Panc1 (cell line): ENCODE measurements around the gene CDYL2. TPM values are rescaled to one million over a fixed set of nuclear protein-coding genes. Genes with fewer than 3 reads are reported as not detected.

Source experiments
- ATAC-seq: fragments of 200-7000 bp; cut with Tn5 transposase; 2 replicates; pipeline ENCODE4 v1.9.1; 2020; ENCODE audit warnings: mild to moderate bottlenecking, moderate library complexity
- BruUV-seq: library from RNA; stranded (reverse); fragments of 400-500 nt; replicated peaks from 2 replicates; lab custom pipeline; 2021; lab: Mats Ljungman, UMichigan
- CTCF ChIA-PET: fragments of 300-600 bp; sonication (Branson Sonifier 250); formaldehyde crosslinking; loops from one replicate; lab custom pipeline; 2022; ENCODE audit warnings: antibody characterized with exemption; lab: Charles Lee
- POLR2A ChIA-PET: fragments of 300-600 bp; sonication (Branson Sonifier 250); formaldehyde crosslinking; loops from one replicate; lab custom pipeline; 2022; ENCODE audit warnings: antibody characterized with exemption; lab: Charles Lee
- DNase-seq: peaks from one replicate; pipeline ENCODE4 v3.0.0-alpha.2; 2010; ENCODE audit warnings: low read depth, low spot score
- H3K27ac ChIP-seq: 2 replicates; pipeline ENCODE4 v1.5.1; 2011; ENCODE audit warnings: mild to moderate bottlenecking, low read length, inconsistent platforms
- H3K27me3 ChIP-seq: fragments of 200-500 bp; sonication (Bioruptor generic); 2 replicates; pipeline ENCODE4 v1.6.0; 2014; ENCODE audit warnings: low read length, inconsistent platforms; ENCODE audit not compliant: control insufficient read depth, insufficient read depth
- H3K36me3 ChIP-seq: fragments of 200-500 bp; sonication (Bioruptor generic); 2 replicates; pipeline ENCODE4 v1.5.1; 2014; ENCODE audit warnings: inconsistent platforms, mild to moderate bottlenecking, low read length, moderate library complexity; ENCODE audit not compliant: control insufficient read depth, insufficient read depth
- H3K4me1 ChIP-seq: 2 replicates; pipeline ENCODE4 v1.5.1; 2011; ENCODE audit warnings: inconsistent platforms, mild to moderate bottlenecking, low read length, moderate library complexity; ENCODE audit not compliant: control insufficient read depth, insufficient read depth
- H3K4me3 ChIP-seq, 2 experiments: 2 replicates each; pipeline ENCODE4 v1.5.1; 2011 to 2012; ENCODE audit warnings: low read depth in 2 of 2, low read length in 2 of 2, mild to moderate bottlenecking in 2 of 2, inconsistent platforms in 1 of 2, moderate library complexity in 1 of 2
- H3K9me3 ChIP-seq: fragments of 200-500 bp; sonication (Bioruptor generic); 2 replicates; pipeline ENCODE4 v1.5.1; 2014; ENCODE audit warnings: low read depth, mild to moderate bottlenecking, inconsistent platforms, low read length, moderate library complexity; ENCODE audit not compliant: control insufficient read depth, insufficient read depth
- POLR2AphosphoS5 ChIP-seq: IDR thresholded peaks from 2 replicates; pipeline ENCODE4 v1.6.1; 2012; ENCODE audit warnings: mild to moderate bottlenecking, low read depth, low read length, moderate library complexity
- SIN3A ChIP-seq: IDR thresholded peaks from 2 replicates; pipeline ENCODE4 v1.6.1; 2012; ENCODE audit warnings: low read depth, mild to moderate bottlenecking, low read length, moderate library complexity, borderline replicate concordance; ENCODE audit not compliant: insufficient read depth
- TCF7L2 ChIP-seq: IDR thresholded peaks from 2 replicates; pipeline ENCODE4 v1.6.1; 2011; ENCODE audit warnings: mild to moderate bottlenecking, low read depth, low read length, inconsistent platforms
- in situ Hi-C: cut with HindIII; loops from 2 replicates; pipeline ENCODE4 v1.10.0; 2016; ENCODE audit warnings: low sequenced_read_pairs, low pct_unique_long_range_greater_than_20kb
- intact Hi-C: fragments of 100-400 bp; cut with micrococcal nuclease; formaldehyde crosslinking; loops from one replicate; pipeline ENCODE4 v1.10.0; 2022; ENCODE audit not compliant: unreplicated experiment
- total RNA-seq: library from RNA; stranded (reverse); gene quantifications from one replicate; pipeline ENCODE4 v1.2.1, GENCODE V29; 2021; ENCODE audit not compliant: unreplicated experiment
- TF ChIP-seq, protein P1 (sequence below): fragments of 450-650 bp; IDR thresholded peaks from 2 replicates; pipeline ENCODE4 v1.5.1; 2017; ENCODE audit warnings: mild to moderate bottlenecking
- TF ChIP-seq, protein P2 (sequence below), 2 experiments: IDR thresholded peaks; 2 replicates each; pipeline ENCODE4 v1.6.1; 2011 to 2012; ENCODE audit warnings: low read depth in 2 of 2, control low read depth in 1 of 2, low read length in 1 of 2, mild to moderate bottlenecking in 1 of 2, moderate library complexity in 1 of 2; ENCODE audit not compliant: insufficient read depth in 1 of 2

The CDYL2 gene
- total RNA-seq, 1 experiment from 2014 or later: 6.1 TPM

- Histone ChIP-seq H3K27ac (no peak overlapping the region), H3K27me3 (no peaks in the 10 kb centered on the region), H3K36me3 (no peaks in the 10 kb centered on the region), H3K9me3 (no peaks in the 10 kb centered on the region), H3K4me3 (no peak overlapping the region), H3K4me1 (no peaks in the 10 kb centered on the region)
- in situ Hi-C loops (no loop called here), intact Hi-C loops (no loop called here)
- CTCF ChIA-PET: no interaction called here
- POLR2A ChIA-PET: no interaction called here
- no TSS peak for BruUV-seq
- DNase-seq (no peak), ATAC-seq (no peak)
- TF ChIP-seq POLR2AphosphoS5: no peak
- TF ChIP-seq TCF7L2: no peak
- no peak for TF ChIP-seq SIN3A
- TF ChIP-seq, protein P1, sequence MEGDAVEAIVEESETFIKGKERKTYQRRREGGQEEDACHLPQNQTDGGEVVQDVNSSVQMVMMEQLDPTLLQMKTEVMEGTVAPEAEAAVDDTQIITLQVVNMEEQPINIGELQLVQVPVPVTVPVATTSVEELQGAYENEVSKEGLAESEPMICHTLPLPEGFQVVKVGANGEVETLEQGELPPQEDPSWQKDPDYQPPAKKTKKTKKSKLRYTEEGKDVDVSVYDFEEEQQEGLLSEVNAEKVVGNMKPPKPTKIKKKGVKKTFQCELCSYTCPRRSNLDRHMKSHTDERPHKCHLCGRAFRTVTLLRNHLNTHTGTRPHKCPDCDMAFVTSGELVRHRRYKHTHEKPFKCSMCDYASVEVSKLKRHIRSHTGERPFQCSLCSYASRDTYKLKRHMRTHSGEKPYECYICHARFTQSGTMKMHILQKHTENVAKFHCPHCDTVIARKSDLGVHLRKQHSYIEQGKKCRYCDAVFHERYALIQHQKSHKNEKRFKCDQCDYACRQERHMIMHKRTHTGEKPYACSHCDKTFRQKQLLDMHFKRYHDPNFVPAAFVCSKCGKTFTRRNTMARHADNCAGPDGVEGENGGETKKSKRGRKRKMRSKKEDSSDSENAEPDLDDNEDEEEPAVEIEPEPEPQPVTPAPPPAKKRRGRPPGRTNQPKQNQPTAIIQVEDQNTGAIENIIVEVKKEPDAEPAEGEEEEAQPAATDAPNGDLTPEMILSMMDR: no peak
- TF ChIP-seq, protein P2, sequence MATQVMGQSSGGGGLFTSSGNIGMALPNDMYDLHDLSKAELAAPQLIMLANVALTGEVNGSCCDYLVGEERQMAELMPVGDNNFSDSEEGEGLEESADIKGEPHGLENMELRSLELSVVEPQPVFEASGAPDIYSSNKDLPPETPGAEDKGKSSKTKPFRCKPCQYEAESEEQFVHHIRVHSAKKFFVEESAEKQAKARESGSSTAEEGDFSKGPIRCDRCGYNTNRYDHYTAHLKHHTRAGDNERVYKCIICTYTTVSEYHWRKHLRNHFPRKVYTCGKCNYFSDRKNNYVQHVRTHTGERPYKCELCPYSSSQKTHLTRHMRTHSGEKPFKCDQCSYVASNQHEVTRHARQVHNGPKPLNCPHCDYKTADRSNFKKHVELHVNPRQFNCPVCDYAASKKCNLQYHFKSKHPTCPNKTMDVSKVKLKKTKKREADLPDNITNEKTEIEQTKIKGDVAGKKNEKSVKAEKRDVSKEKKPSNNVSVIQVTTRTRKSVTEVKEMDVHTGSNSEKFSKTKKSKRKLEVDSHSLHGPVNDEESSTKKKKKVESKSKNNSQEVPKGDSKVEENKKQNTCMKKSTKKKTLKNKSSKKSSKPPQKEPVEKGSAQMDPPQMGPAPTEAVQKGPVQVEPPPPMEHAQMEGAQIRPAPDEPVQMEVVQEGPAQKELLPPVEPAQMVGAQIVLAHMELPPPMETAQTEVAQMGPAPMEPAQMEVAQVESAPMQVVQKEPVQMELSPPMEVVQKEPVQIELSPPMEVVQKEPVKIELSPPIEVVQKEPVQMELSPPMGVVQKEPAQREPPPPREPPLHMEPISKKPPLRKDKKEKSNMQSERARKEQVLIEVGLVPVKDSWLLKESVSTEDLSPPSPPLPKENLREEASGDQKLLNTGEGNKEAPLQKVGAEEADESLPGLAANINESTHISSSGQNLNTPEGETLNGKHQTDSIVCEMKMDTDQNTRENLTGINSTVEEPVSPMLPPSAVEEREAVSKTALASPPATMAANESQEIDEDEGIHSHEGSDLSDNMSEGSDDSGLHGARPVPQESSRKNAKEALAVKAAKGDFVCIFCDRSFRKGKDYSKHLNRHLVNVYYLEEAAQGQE (IDR thresholded peaks at IDR 0.05; ENCODE audit: insufficient read depth in 1 of 2, low read depth in 2 of 2, low read length in 1 of 2): no peak
Measured at GRCh38 chr16:80563066-80563465, 241.3 kb downstream of the CDYL2 start.

DNA sequence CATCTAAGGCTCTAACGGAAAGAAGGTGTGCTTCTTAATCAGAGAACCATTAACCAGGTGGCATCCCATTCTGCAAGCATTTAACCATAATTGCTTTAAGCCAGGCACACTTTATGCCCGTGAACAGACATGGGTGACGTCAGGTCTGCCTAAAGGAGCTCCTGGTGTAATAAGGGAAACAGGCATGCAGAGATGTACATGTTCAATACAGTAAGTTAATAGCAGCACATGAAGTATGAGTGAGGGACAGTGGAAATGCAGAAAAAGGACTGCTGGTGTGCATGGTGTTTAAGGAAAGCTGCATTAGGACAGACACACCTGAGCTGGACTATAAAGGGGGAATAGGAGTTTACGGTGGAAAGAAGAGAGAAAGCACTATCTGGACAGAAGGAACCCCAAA, 245.0 kb downstream of the CDYL2 start:
- no peaks in the 10 kb centered on the region for H3K36me3 ChIP-seq
- no peak overlapping the region for H3K4me3 ChIP-seq
- BruUV-seq: no TSS peak
- ATAC-seq (no peak), DNase-seq (no peak)
- no peaks in the 10 kb centered on the region for H3K4me1 ChIP-seq
- H3K9me3 ChIP-seq: no peaks in the 10 kb centered on the region
- H3K27ac ChIP-seq: no peak overlapping the region
- intact Hi-C loops: no loop called here
- CTCF ChIA-PET: no interaction called here
- in situ Hi-C loops: no loop called here
- TF ChIP-seq SIN3A (no peak), TCF7L2 (no peak), POLR2AphosphoS5 (no peak)
- TF ChIP-seq, protein P2 (IDR thresholded peaks at IDR 0.05; ENCODE audit: insufficient read depth in 1 of 2, low read depth in 2 of 2, low read length in 1 of 2): no peak
- TF ChIP-seq, protein P1: no peak
- POLR2A ChIA-PET: no interaction called here
- no peaks in the 10 kb centered on the region for H3K27me3 ChIP-seq
